GM12878 (cell line): ENCODE measurements around the gene EI24.

Experiments
- CEBPB ChIP-seq, 2 experiments: fragments of 150-350 bp in 1 of 2; IDR thresholded peaks; 2 replicates each; pipeline ENCODE4 v1.6.1; 2012 to 2014; ENCODE audit warnings: low read depth in 2 of 2, low read length in 2 of 2, borderline replicate concordance in 1 of 2, inconsistent platforms in 1 of 2
- CHD2 ChIP-seq: IDR thresholded peaks from 2 replicates; pipeline ENCODE4 v1.6.1; 2011; ENCODE audit warnings: low read depth, low read length, improper control_type of control experiment, borderline replicate concordance
- CTCF ChIP-seq, 3 experiments: IDR thresholded peaks in 2 of 3; conservative IDR thresholded peaks in 1 of 3; 2 replicates each; pipeline ENCODE4 v1.5.1; 2011; ENCODE audit warnings: low read depth in 3 of 3, low read length in 3 of 3, mild to moderate bottlenecking in 3 of 3, control low read depth in 2 of 3, moderate library complexity in 2 of 3, inconsistent platforms in 1 of 3, mixed read lengths in 1 of 3; ENCODE audit not compliant: control insufficient read depth in 2 of 3, insufficient read depth in 1 of 3; ENCODE audit errors: extremely low read depth in 1 of 3
- NFYB ChIP-seq: IDR thresholded peaks from 2 replicates; pipeline ENCODE4 v1.6.1; 2011; ENCODE audit warnings: low read depth, mild to moderate bottlenecking, low read length, improper control_type of control experiment, moderate library complexity; ENCODE audit not compliant: insufficient read depth
- POLR2A ChIP-seq: IDR thresholded peaks from 2 replicates; pipeline ENCODE4 v1.6.1; 2011; ENCODE audit warnings: low read depth, mild to moderate bottlenecking, low read length
- REST ChIP-seq: IDR thresholded peaks from 2 replicates; pipeline ENCODE4 v1.6.1; 2012; ENCODE audit warnings: mild to moderate bottlenecking, low read depth, low read length
- USF2 ChIP-seq: IDR thresholded peaks from 2 replicates; pipeline ENCODE4 v1.6.1; 2011; ENCODE audit warnings: low read depth, low read length, improper control_type of control experiment, borderline replicate concordance
- ZNF274 ChIP-seq: IDR thresholded peaks from one replicate; pipeline ENCODE4 v1.8.0; 2011; ENCODE audit not compliant: insufficient read length, insufficient read depth

- TF ChIP-seq ZNF274 (no peak), CHD2 (no peak), CTCF (IDR thresholded peaks at IDR 0.05 in 2 of 3, conservative IDR thresholded peaks at IDR 0.05 in 1 of 3; ENCODE audit: control insufficient read depth in 2 of 3, extremely low read depth in 1 of 3, insufficient read depth in 1 of 3, low read depth in 3 of 3, low read length in 3 of 3) (no peak), NFYB (no peak), CEBPB (IDR thresholded peaks at IDR 0.05; ENCODE audit: borderline replicate concordance in 1 of 2, low read depth in 2 of 2, low read length in 2 of 2) (no peak), REST (no peak), USF2 (no peak), POLR2A (no peak)
Observed at GRCh38 chr11:125551835-125552342, 17.4 kb upstream of the EI24 start.
